Naive thymus-derived CD4-positive, alpha-beta T cell (primary cell): ENCODE results near the gene ISX. TPM values are rescaled to one million over a fixed set of nuclear protein-coding genes. Genes with fewer than 3 reads are reported as not detected.
"Not testable (repeated sequence)": the region's sequence is repeated elsewhere in the genome, so short reads cannot be mapped to it uniquely, and the experiment has no call there.

Experiments used
- ATAC-seq: fragments of 150-1000 bp; cut with Tn5 transposase; 2 replicates; pipeline ENCODE4 v1.10.0; 2021; ENCODE audit warnings: mild to moderate bottlenecking, moderate library complexity
- CTCF ChIA-PET: fragments of 350-600 bp; sonication (Branson Sonifier 250); formaldehyde crosslinking; loops from one replicate; lab custom pipeline; 2021; ENCODE audit warnings: antibody characterized with exemption; lab: Charles Lee
- POLR2A ChIA-PET: fragments of 350-600 bp; sonication (Branson Sonifier 250); formaldehyde crosslinking; loops from one replicate; lab custom pipeline; 2021; ENCODE audit warnings: antibody characterized with exemption, inconsistent platforms; lab: Charles Lee
- DNase-seq, 9 donors: peaks; one replicate each; pipeline versions ENCODE4 v3.0.0 to v3.0.0-alpha.2; 2020 to 2022; ENCODE audit warnings: mixed read lengths in 1 of 9
- H3K27ac ChIP-seq: one replicate; pipeline ENCODE4 v1.7.0; 2013; ENCODE audit warnings: mild to moderate bottlenecking, low read depth, low read length, moderate library complexity
- H3K27me3 ChIP-seq, 2 donors: one replicate each; pipeline ENCODE4 v1.7.0; 2013; ENCODE audit warnings: low read length in 2 of 2, mild to moderate bottlenecking in 2 of 2, moderate library complexity in 2 of 2; ENCODE audit not compliant: control insufficient read depth in 2 of 2, insufficient read depth in 2 of 2
- H3K36me3 ChIP-seq, 3 experiments: 1 replicate in 2 of 3; 2 replicates in 1 of 3; pipeline ENCODE4 v1.7.0; 2013; ENCODE audit warnings: low read length in 3 of 3, mild to moderate bottlenecking in 3 of 3, moderate library complexity in 1 of 3; ENCODE audit not compliant: insufficient read depth in 3 of 3, control insufficient read depth in 2 of 3
- H3K4me1 ChIP-seq, 2 donors: one replicate each; pipeline ENCODE4 v1.7.0; 2013; ENCODE audit warnings: low read length in 2 of 2, mild to moderate bottlenecking in 2 of 2, moderate library complexity in 1 of 2; ENCODE audit not compliant: control insufficient read depth in 2 of 2, insufficient read depth in 2 of 2
- H3K4me3 ChIP-seq: 2 replicates; pipeline ENCODE4 v1.7.0; 2013; ENCODE audit warnings: mild to moderate bottlenecking, low read length
- H3K9me3 ChIP-seq, 3 experiments: 1 replicate in 2 of 3; 2 replicates in 1 of 3; pipeline ENCODE4 v1.7.0; 2013; ENCODE audit warnings: low read length in 3 of 3; ENCODE audit not compliant: control insufficient read depth in 2 of 3
- H3K27ac Mint-ChIP-seq, 9 donors: one replicate each; pipeline ENCODE4 v1.8.0; 2020 to 2022; ENCODE audit warnings: mixed read lengths in 9 of 9, mild to moderate bottlenecking in 8 of 9, moderate library complexity in 5 of 9, inconsistent platforms in 2 of 9
- H3K27me3 Mint-ChIP-seq, 5 donors: one replicate each; pipeline ENCODE4 v1.8.0; 2021 to 2022; ENCODE audit warnings: mixed read lengths in 5 of 5, mild to moderate bottlenecking in 1 of 5
- H3K36me3 Mint-ChIP-seq, 5 donors: one replicate each; pipeline ENCODE4 v1.8.0; 2020 to 2022; ENCODE audit warnings: mixed read lengths in 5 of 5, mild to moderate bottlenecking in 3 of 5, inconsistent platforms in 1 of 5
- H3K4me1 Mint-ChIP-seq, 7 donors: one replicate each; pipeline ENCODE4 v1.8.0; 2020 to 2022; ENCODE audit warnings: mixed read lengths in 7 of 7, mild to moderate bottlenecking in 3 of 7, inconsistent platforms in 1 of 7
- H3K4me3 Mint-ChIP-seq, 10 donors: one replicate each; pipeline ENCODE4 v1.8.0; 2020 to 2022; ENCODE audit warnings: mild to moderate bottlenecking in 10 of 10, mixed read lengths in 10 of 10, moderate library complexity in 6 of 10, inconsistent platforms in 2 of 10
- H3K9me3 Mint-ChIP-seq, 11 donors: one replicate each; pipeline ENCODE4 v1.8.0; 2020 to 2022; ENCODE audit warnings: mixed read lengths in 11 of 11, mild to moderate bottlenecking in 4 of 11, inconsistent platforms in 1 of 11, moderate library complexity in 1 of 11
- intact Hi-C, 2 donors: fragments of 100-400 bp; cut with micrococcal nuclease; formaldehyde crosslinking; loops; one replicate each; pipeline ENCODE4 v1.15.1; 2023
- polyA plus RNA-seq, 2 donors: library from polyadenylated mRNA; unstranded; fragments of 300-500 nt; fragmentation: Illumina TruSeq; gene quantifications; one replicate each; pipeline ENCODE4 v1.2.3, GENCODE V29; 2021
- total RNA-seq, 6 experiments: library from RNA in 5 of 6; stranded (reverse) in 5 of 6; gene quantifications; 1 replicate in 5 of 6; 2 replicates in 1 of 6; pipeline ENCODE4 v1.2.3 and lab custom pipeline; 2021 to 2026

Gene ISX
- total and polyA plus RNA-seq, 7 experiments from 2014 or later = not detected

GRCh38 chr22:35023692-35024363, 42.1 kb upstream of the ISX start:
- H3K9me3 ChIP-seq = no peaks in the 10 kb centered on the region
- H3K27ac ChIP-seq = no peak overlapping the region
- Mint-ChIP-seq H3K27ac (no peak overlapping the region), H3K9me3 (peaks cover 0 to 31% (median 3%) of the 10 kb centered on the region in 11 donors), H3K36me3 (no peaks in the 10 kb centered on the region), H3K4me3 (no peak overlapping the region), H3K27me3 (peaks cover 8 to 64% (median 49%) of the 10 kb centered on the region in 5 donors), H3K4me1 (peaks cover 0 to 3% (median 2%) of the 10 kb centered on the region in 7 donors)
- intact Hi-C loops = loop anchor here (2.0 to 5.0 kb wide), 2 partner anchors 1721 to 1722 kb away; no protein-coding TSS in a partner anchor
- ChIA-PET POLR2A (no interaction called here), CTCF (interaction anchor here (0.6 kb wide), 1 partner anchor 51 kb away, joined by 3 read pairs; no protein-coding TSS in a partner anchor)
- no peak overlapping the region for H3K4me3 ChIP-seq
- no peaks in the 10 kb centered on the region for H3K36me3 ChIP-seq
- H3K27me3 ChIP-seq = no peaks in the 10 kb centered on the region
- ATAC-seq (no peak), DNase-seq (peak in 6 of 9 donors; percentile 6 to 75 (median 18))
- no peaks in the 10 kb centered on the region for H3K4me1 ChIP-seq

- Histone ChIP-seq H3K27me3 (no peaks in the 10 kb centered on the region), H3K9me3 (no peaks in the 10 kb centered on the region), H3K4me3 (no peak overlapping the region), H3K27ac (no peak overlapping the region), H3K36me3 (no peaks in the 10 kb centered on the region), H3K4me1 (no peaks in the 10 kb centered on the region)
- ATAC-seq (no peak), DNase-seq (no peak)
- H3K4me3 Mint-ChIP-seq = no peak overlapping the region
- H3K4me1 Mint-ChIP-seq = peaks cover 0 to 3% (median 2%) of the 10 kb centered on the region in 7 donors
- peaks cover 0 to under 1% (median 0%) of the 10 kb centered on the region in 5 donors for H3K36me3 Mint-ChIP-seq
- H3K27me3 Mint-ChIP-seq = peaks cover 9 to 62% (median 51%) of the 10 kb centered on the region in 5 donors
- peaks cover 0 to 31% (median 3%) of the 10 kb centered on the region in 11 donors for H3K9me3 Mint-ChIP-seq
- POLR2A ChIA-PET = no interaction called here
- no peak overlapping the region for H3K27ac Mint-ChIP-seq
- intact Hi-C loops = loop anchor here (2.0 to 5.0 kb wide), 2 partner anchors 1722 kb away; no protein-coding TSS in a partner anchor
- CTCF ChIA-PET = no interaction called here
These were observed 41.6 kb upstream of the ISX start for GRCh38 chr22:35024364-35024692.

DNA sequence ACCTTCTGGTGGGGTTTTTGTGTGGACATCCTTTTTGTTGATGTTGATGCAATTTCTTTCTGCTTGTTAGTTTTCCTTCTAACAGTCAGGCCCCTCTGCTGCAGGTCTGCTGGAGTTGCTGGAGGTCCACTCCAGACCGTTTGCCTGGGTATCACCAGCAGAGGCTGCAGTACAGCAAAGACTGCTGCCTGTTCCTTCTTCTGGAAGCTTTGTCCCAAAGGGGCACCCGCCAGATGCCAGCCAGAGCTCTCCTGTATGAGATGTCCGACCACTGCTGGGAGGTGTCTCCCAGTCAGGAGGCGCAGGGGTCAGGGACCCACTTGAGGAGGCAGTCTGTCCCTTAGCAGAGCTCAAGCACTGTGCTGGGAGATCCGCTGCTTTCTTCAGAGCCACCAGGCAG, 35.8 kb upstream of the ISX start:
- H3K27me3 Mint-ChIP-seq = peaks cover 7 to 54% (median 50%) of the 10 kb centered on the region in 5 donors

DNA sequence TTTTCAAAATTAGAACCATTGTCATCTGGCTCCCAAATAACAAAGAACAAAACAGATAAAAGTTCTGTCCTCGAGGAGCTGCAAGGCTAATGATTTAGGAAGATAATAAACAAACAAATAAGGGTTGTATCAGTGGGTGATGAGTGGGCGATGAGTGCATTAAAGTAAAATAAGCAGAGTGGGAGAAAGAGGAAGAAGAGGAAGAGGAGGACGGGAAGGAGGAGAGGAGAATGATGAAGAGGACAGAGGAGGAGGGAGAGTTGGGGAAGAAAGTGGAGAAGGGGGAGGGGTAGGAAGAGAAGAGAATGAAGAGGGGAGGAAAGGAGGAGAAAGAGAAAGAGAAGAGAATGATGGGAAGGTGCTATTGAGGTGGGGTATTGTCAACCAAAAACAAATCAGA, 33.4 kb upstream of the ISX start:
- H3K27me3 Mint-ChIP-seq = peaks cover 2 to 46% (median 34%) of the 10 kb centered on the region in 5 donors
- intact Hi-C loops = no loop called here
- DNase-seq (no peak), ATAC-seq (no peak)
- no peak overlapping the region for H3K4me3 ChIP-seq
- no peaks in the 10 kb centered on the region for H3K9me3 ChIP-seq
- no peaks in the 10 kb centered on the region for H3K27me3 ChIP-seq
- H3K36me3 ChIP-seq = no peaks in the 10 kb centered on the region
- H3K36me3 Mint-ChIP-seq = peaks cover 0 to 5% (median 0%) of the 10 kb centered on the region in 5 donors
- no peak overlapping the region for H3K4me3 Mint-ChIP-seq
- no peaks in the 10 kb centered on the region for H3K4me1 ChIP-seq
- peaks cover 0 to 3% (median 0%) of the 10 kb centered on the region in 7 donors for H3K4me1 Mint-ChIP-seq
- peaks cover 0 to 6% (median 0%) of the 10 kb centered on the region in 11 donors for H3K9me3 Mint-ChIP-seq
- H3K27ac Mint-ChIP-seq = no peak overlapping the region
- POLR2A ChIA-PET = no interaction called here
- CTCF ChIA-PET = no interaction called here
- no peak overlapping the region for H3K27ac ChIP-seq

More for the DNA sequence above, 35.8 kb upstream of the ISX start:
- H3K4me1 Mint-ChIP-seq, CTCF ChIA-PET, H3K27me3 ChIP-seq, H3K4me3 ChIP-seq, H3K36me3 ChIP-seq, DNase-seq, H3K36me3 Mint-ChIP-seq, H3K4me3 Mint-ChIP-seq, H3K9me3 ChIP-seq, H3K27ac Mint-ChIP-seq, POLR2A ChIA-PET, H3K4me1 ChIP-seq, intact Hi-C loops, H3K27ac ChIP-seq, ATAC-seq: not testable (repeated sequence)
- H3K9me3 Mint-ChIP-seq = peaks cover 0 to 23% (median 3%) of the 10 kb centered on the region in 11 donors

DNA sequence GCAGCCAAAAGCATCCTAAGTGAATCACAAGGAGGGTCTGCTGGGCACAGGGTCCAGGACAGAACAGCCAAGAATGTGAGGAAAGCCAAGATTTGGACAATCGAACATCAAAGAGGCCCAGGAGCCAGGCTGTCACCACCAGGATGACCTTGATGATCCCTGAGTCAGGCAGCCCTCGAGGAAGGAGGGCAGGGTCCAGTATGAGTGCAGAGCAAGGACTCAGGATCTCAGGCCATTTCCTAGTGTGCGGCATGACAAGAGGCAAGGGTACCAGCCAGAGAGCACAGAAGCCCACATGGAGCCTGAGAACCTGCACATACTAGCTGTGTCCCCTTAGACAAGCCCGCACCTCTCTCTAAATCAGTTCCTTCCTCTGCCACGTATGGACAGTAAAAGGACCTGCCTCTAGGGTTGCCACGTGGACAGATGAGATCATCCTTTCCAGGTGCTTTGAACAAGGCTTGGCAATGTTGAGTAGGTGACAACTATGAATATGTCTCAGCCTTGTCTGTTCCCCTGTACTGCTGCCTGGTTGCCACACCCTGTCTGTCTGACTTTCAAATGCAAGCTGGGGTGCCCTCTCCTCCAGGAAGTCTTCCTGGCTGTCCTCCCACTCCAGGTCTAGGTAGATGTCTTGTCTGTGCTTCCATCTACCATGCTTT, 32.2 kb upstream of the ISX start:
- POLR2A ChIA-PET = no interaction called here
- ATAC-seq (no peak), DNase-seq (no peak)
- H3K9me3 Mint-ChIP-seq = peaks cover 0 to 6% (median 0%) of the 10 kb centered on the region in 11 donors
- H3K36me3 Mint-ChIP-seq = peaks cover 0 to 5% (median 0%) of the 10 kb centered on the region in 5 donors
- CTCF ChIA-PET = interaction anchor here (0.6 kb wide), 1 partner anchor 171 kb away, joined by 3 read pairs; no protein-coding TSS in a partner anchor
- intact Hi-C loops = no loop called here
- H3K27me3 ChIP-seq = no peaks in the 10 kb centered on the region
- H3K27ac ChIP-seq = no peak overlapping the region
- H3K36me3 ChIP-seq = no peaks in the 10 kb centered on the region
- H3K4me3 ChIP-seq = no peak overlapping the region
- peaks cover 0 to 3% (median 0%) of the 10 kb centered on the region in 7 donors for H3K4me1 Mint-ChIP-seq
- H3K4me3 Mint-ChIP-seq = no peak overlapping the region
- no peak overlapping the region for H3K27ac Mint-ChIP-seq
- H3K4me1 ChIP-seq = no peaks in the 10 kb centered on the region
- no peaks in the 10 kb centered on the region for H3K9me3 ChIP-seq
- H3K27me3 Mint-ChIP-seq = peaks cover 2 to 42% (median 27%) of the 10 kb centered on the region in 5 donors

DNA sequence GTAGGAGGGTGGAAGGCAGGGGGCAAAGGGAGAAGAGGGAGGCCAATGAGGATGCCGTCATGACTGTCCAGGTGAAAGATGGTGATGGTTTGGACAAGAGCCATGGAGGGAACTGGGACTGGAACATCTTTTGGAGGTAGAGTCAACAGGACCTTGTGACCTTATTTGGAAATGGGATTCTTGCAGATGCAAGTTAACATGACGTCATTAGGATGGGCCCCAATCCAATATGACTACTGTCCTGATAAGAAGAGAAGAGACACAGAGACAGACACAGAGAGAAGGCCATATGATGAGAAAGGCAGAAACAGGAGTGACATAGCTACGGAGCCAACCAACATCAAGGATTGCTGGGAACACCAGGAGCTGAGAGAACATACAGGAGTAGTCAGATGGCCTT, 31.0 kb upstream of the ISX start:
- Histone ChIP-seq H3K27ac (no peak overlapping the region), H3K4me3 (no peak overlapping the region), H3K27me3 (no peaks in the 10 kb centered on the region), H3K36me3 (no peaks in the 10 kb centered on the region), H3K9me3 (no peaks in the 10 kb centered on the region), H3K4me1 (no peaks in the 10 kb centered on the region)
- peaks cover 0 to 6% (median 0%) of the 10 kb centered on the region in 11 donors for H3K9me3 Mint-ChIP-seq
- no peak overlapping the region for H3K27ac Mint-ChIP-seq
- H3K36me3 Mint-ChIP-seq = no peaks in the 10 kb centered on the region
- H3K27me3 Mint-ChIP-seq = peaks cover 0 to 34% (median 19%) of the 10 kb centered on the region in 5 donors
- ChIA-PET POLR2A (no interaction called here), CTCF (no interaction called here)
- no peak for DNase-seq
- intact Hi-C loops = no loop called here
- no peak overlapping the region for H3K4me3 Mint-ChIP-seq
- peaks cover 0 to 3% (median 0%) of the 10 kb centered on the region in 7 donors for H3K4me1 Mint-ChIP-seq
- no peak for ATAC-seq
